HG03571 (cell line): ENCODE results near the gene ZNF333.
"Not testable (repeated sequence)": the region's sequence is repeated elsewhere in the genome, so short reads cannot be mapped to it uniquely, and the experiment has no call there.

ENCODE experiments used
- ATAC-seq: cut with Tn5 transposase; IDR thresholded peaks from one replicate; pipeline ENCODE4 v1.9.1; 2021; ENCODE audit not compliant: unreplicated experiment

The ZNF333 gene

GRCh38 chr19:14695471-14695870 is 5.6 kb downstream of the ZNF333 start:
- ATAC-seq = no peak

- ATAC-seq = no peak
Measured at GRCh38 chr19:14699641-14700040, 9.8 kb downstream of the ZNF333 start.

- ATAC-seq = no peak
Measured at GRCh38 chr19:14700711-14701375, 11.0 kb downstream of the ZNF333 start.

GRCh38 chr19:14703833-14704232 is 14.0 kb downstream of the ZNF333 start:
- ATAC-seq = no peak

GRCh38 chr19:14704450-14704849 is 14.6 kb downstream of the ZNF333 start:
- no peak for ATAC-seq

GRCh38 chr19:14715841-14716240 is 26.0 kb downstream of the ZNF333 start:
- no peak for ATAC-seq

- ATAC-seq = no peak
Measured at GRCh38 chr19:14718522-14719116, 28.8 kb downstream of the ZNF333 start.

GRCh38 chr19:14719162-14719561 is 29.3 kb downstream of the ZNF333 start:
- no peak for ATAC-seq

GRCh38 chr19:14722127-14722526 is 32.3 kb downstream of the ZNF333 start:
- ATAC-seq = no peak

- no peak for ATAC-seq
Measured at GRCh38 chr19:14728595-14728994, 38.7 kb downstream of the ZNF333 start.

GRCh38 chr19:14731200-14731599 is 41.4 kb downstream of the ZNF333 start:
- no peak for ATAC-seq

GRCh38 chr19:14732510-14732909 is 42.7 kb downstream of the ZNF333 start:
- no peak for ATAC-seq

- no peak for ATAC-seq
Measured at GRCh38 chr19:14733574-14733973, 43.7 kb downstream of the ZNF333 start.

- no peak for ATAC-seq
Measured at GRCh38 chr19:14735915-14736314, 46.1 kb downstream of the ZNF333 start.

- no peak for ATAC-seq
Measured at GRCh38 chr19:14746886-14747285, 57.0 kb downstream of the ZNF333 start.

GRCh38 chr19:14748601-14749000 is 58.8 kb downstream of the ZNF333 start:
- ATAC-seq = no peak

GRCh38 chr19:14758816-14759215 is 69.0 kb downstream of the ZNF333 start:
- ATAC-seq = no peak

- ATAC-seq = no peak
Measured at GRCh38 chr19:14761607-14762006, 71.8 kb downstream of the ZNF333 start.

- no peak for ATAC-seq
Measured at GRCh38 chr19:14762111-14762510, 72.3 kb downstream of the ZNF333 start.

- no peak for ATAC-seq
Measured at GRCh38 chr19:14763497-14764145, 73.8 kb downstream of the ZNF333 start.

GRCh38 chr19:14764401-14764800 is 74.6 kb downstream of the ZNF333 start:
- ATAC-seq = no peak

GRCh38 chr19:14765403-14765802 is 75.6 kb downstream of the ZNF333 start:
- ATAC-seq = not testable (repeated sequence)
